Mesenchymal stem cell (in vitro differentiated cells and primary cell): ENCODE data around the gene SLC50A1.

Experiments used
- DNase-seq: peaks from one replicate; pipeline ENCODE4 v3.0.0-alpha.2; 2013
- H2AFZ ChIP-seq: one replicate; pipeline ENCODE4 v1.6.1; 2013; ENCODE audit warnings: low read depth, mild to moderate bottlenecking, control low read depth, inconsistent platforms, low read length, moderate library complexity
- H2AK5ac ChIP-seq: 2 replicates; pipeline ENCODE4 v1.6.1; 2013; ENCODE audit warnings: low read length, moderate library complexity, mild to moderate bottlenecking, inconsistent platforms; ENCODE audit not compliant: severe bottlenecking
- H2BK120ac ChIP-seq: one replicate; pipeline ENCODE4 v1.6.1; 2013; ENCODE audit warnings: low read depth, mild to moderate bottlenecking, inconsistent platforms, low read length, moderate library complexity
- H2BK12ac ChIP-seq, 2 experiments: one replicate each; pipeline ENCODE4 v1.6.1; 2013; ENCODE audit warnings: inconsistent platforms in 2 of 2, low read length in 2 of 2, mild to moderate bottlenecking in 2 of 2, moderate library complexity in 2 of 2, control low read depth in 1 of 2
- H2BK15ac ChIP-seq: one replicate; pipeline ENCODE4 v1.6.1; 2013; ENCODE audit warnings: mild to moderate bottlenecking, low read depth, inconsistent platforms; ENCODE audit not compliant: poor library complexity, severe bottlenecking
- H2BK5ac ChIP-seq: 2 replicates; pipeline ENCODE4 v1.6.1; 2013; ENCODE audit warnings: low read depth, mild to moderate bottlenecking, low read length, control low read depth, inconsistent platforms; ENCODE audit not compliant: poor library complexity, severe bottlenecking
- H3K14ac ChIP-seq, 2 experiments: one replicate each; pipeline ENCODE4 v1.6.1; 2013; ENCODE audit warnings: inconsistent platforms in 2 of 2, low read length in 2 of 2, control low read depth in 1 of 2, mild to moderate bottlenecking in 1 of 2, moderate library complexity in 1 of 2
- H3K18ac ChIP-seq, 2 experiments: one replicate each; pipeline ENCODE4 v1.6.1; 2013; ENCODE audit warnings: inconsistent platforms in 2 of 2, low read length in 2 of 2, control low read depth in 1 of 2, low read depth in 1 of 2, mild to moderate bottlenecking in 1 of 2
- H3K23ac ChIP-seq, 2 experiments: one replicate each; pipeline ENCODE4 v1.6.1; 2013; ENCODE audit warnings: inconsistent platforms in 2 of 2, low read length in 2 of 2, mild to moderate bottlenecking in 2 of 2, moderate library complexity in 2 of 2, control low read depth in 1 of 2
- H3K27ac ChIP-seq: 2 replicates; pipeline ENCODE4 v1.5.1; 2013; ENCODE audit warnings: mild to moderate bottlenecking, moderate library complexity, low read length, control low read depth, inconsistent platforms; ENCODE audit not compliant: poor library complexity, severe bottlenecking
- H3K27me3 ChIP-seq, 2 experiments: 2 replicates each; pipeline versions ENCODE4 v1.6.1 to v1.7.0; 2013; ENCODE audit warnings: low read length in 2 of 2, mild to moderate bottlenecking in 2 of 2, moderate library complexity in 2 of 2, control low read depth in 1 of 2, inconsistent platforms in 1 of 2; ENCODE audit not compliant: control insufficient read depth in 1 of 2, insufficient read depth in 1 of 2
- H3K36me3 ChIP-seq, 2 experiments: 2 replicates each; pipeline versions ENCODE4 v1.6.1 to v1.7.0; 2013; ENCODE audit warnings: low read length in 2 of 2, control low read depth in 1 of 2, inconsistent platforms in 1 of 2, low read depth in 1 of 2, mild to moderate bottlenecking in 1 of 2; ENCODE audit not compliant: insufficient read depth in 2 of 2, control insufficient read depth in 1 of 2
- H3K4ac ChIP-seq, 2 experiments: one replicate each; pipeline ENCODE4 v1.6.1; 2013; ENCODE audit warnings: inconsistent platforms in 2 of 2, low read length in 2 of 2, mild to moderate bottlenecking in 2 of 2, moderate library complexity in 2 of 2, control low read depth in 1 of 2, low read depth in 1 of 2
- H3K4me1 ChIP-seq: 2 replicates; pipeline ENCODE4 v1.6.1; 2013; ENCODE audit warnings: low read depth, low read length, control low read depth; ENCODE audit not compliant: control insufficient read depth, insufficient read depth
- H3K4me2 ChIP-seq: 2 replicates; pipeline ENCODE4 v1.6.1; 2013; ENCODE audit warnings: low read length, mild to moderate bottlenecking, inconsistent platforms; ENCODE audit not compliant: poor library complexity, severe bottlenecking
- H3K4me3 ChIP-seq, 2 experiments: 2 replicates each; pipeline versions ENCODE4 v1.5.1 to v1.7.0; 2013; ENCODE audit warnings: low read length in 2 of 2, mild to moderate bottlenecking in 2 of 2, control low read depth in 1 of 2, low read depth in 1 of 2; ENCODE audit not compliant: insufficient read depth in 1 of 2
- H3K79me1 ChIP-seq: replicated peaks from 2 replicates; pipeline ENCODE4 v1.6.1; 2013; ENCODE audit warnings: mild to moderate bottlenecking, control low read depth, low read length, inconsistent platforms; ENCODE audit not compliant: poor library complexity, severe bottlenecking
- H3K9ac ChIP-seq: 2 replicates; pipeline ENCODE4 v1.7.0; 2013; ENCODE audit warnings: mild to moderate bottlenecking, low read length, moderate library complexity
- H3K9me3 ChIP-seq: 2 replicates; pipeline ENCODE4 v1.7.0; 2013; ENCODE audit warnings: mild to moderate bottlenecking, low read length; ENCODE audit not compliant: control insufficient read depth
- H4K8ac ChIP-seq: one replicate; pipeline ENCODE4 v1.6.1; 2013; ENCODE audit warnings: inconsistent platforms, mild to moderate bottlenecking, low read length, moderate library complexity
- H4K91ac ChIP-seq: one replicate; pipeline ENCODE4 v1.6.1; 2013; ENCODE audit warnings: mild to moderate bottlenecking, low read length, inconsistent platforms
- WGBS: methylation state at CpG from one replicate; pipeline ENCODE4 v1.1.7; 2013; ENCODE audit warnings: mixed read lengths; 5-methylcytosine and 5-hydroxymethylcytosine counted together

SLC50A1 gene

DNA sequence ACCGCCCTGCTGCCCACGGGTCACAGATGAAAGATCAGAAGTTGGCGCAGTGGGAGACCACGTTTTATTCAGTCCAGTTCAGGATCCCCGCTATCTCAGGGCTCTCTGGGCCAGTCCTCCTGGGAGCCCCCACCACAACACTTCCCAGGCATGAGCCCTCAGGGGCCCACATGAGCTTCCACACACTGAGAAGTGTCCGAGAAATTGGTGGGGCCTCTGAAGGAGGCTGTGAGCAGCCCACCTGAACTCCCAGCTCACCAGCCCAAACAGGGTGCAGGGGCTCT, 50.1 kb downstream of the SLC50A1 start:
- H3K27ac ChIP-seq: no peak overlapping the region
- peaks cover 16 to 39% of the 10 kb centered on the region in 2 experiments for H3K36me3 ChIP-seq
- no peak overlapping the region for H2BK5ac ChIP-seq
- no peak for DNase-seq
- H3K4me2 ChIP-seq: no peak overlapping the region
- H3K9me3 ChIP-seq: no peaks in the 10 kb centered on the region
- H2BK120ac ChIP-seq: no peak overlapping the region
- no peak overlapping the region for H3K4ac ChIP-seq
- no peak overlapping the region for H2BK15ac ChIP-seq
- no peak overlapping the region for H3K9ac ChIP-seq
- peaks cover 19% of the 10 kb centered on the region for H3K4me1 ChIP-seq
- 77% methylated on average over 6 of the region's 6 CpGs for WGBS
- no peak overlapping the region for H2BK12ac ChIP-seq
- H4K91ac ChIP-seq: no peak overlapping the region
- H4K8ac ChIP-seq: no peak overlapping the region
- no peak overlapping the region for H2AK5ac ChIP-seq
- H3K14ac ChIP-seq: no peak overlapping the region
- H3K18ac ChIP-seq: no peak overlapping the region
- no peak overlapping the region for H3K23ac ChIP-seq
- H3K27me3 ChIP-seq: no peaks in the 10 kb centered on the region
- H3K79me1 ChIP-seq: no peaks in the 10 kb centered on the region
- no peak overlapping the region for H2AFZ ChIP-seq
- H3K4me3 ChIP-seq: no peak overlapping the region

DNA sequence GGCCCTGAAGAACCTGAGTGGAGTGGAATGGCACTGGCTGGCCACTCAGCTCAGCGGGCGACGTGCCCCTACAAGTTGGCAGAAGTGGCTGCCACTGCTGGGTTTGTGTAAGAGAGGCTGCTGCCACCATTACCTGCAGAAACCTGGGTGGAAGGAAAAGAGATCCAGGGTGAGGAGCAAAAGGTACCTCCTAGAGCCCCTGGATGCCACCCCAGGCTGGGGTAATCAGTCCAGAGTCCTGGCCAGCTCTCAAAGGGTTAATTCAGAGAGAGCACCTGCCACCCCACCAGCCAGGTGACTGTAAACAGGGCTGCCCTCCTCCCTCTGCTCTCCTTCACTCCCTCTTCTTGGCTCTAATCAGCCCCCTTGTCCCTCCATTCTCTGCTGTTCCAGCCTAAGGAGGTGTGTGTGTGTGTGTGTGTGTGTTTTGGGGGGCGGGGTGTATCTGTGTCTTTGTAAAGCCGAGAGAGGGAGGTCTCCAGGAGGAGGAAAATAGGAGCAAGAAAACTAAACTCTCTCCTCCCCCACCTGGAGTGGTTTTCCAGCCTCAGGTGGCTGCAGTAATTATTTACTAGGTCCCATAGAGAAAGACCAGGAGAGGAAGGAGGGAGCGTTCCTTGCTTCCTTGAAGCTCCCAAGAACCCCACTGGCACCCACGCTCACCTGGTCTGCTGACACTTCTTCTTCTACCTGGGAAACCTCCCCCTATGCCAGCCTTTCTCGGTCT, 50.6 kb downstream of the SLC50A1 start:
- Histone ChIP-seq H3K27ac (no peak overlapping the region), H4K91ac (no peak overlapping the region), H3K9ac (no peak overlapping the region), H3K4me1 (peaks cover 19% of the 10 kb centered on the region), H2BK5ac (no peak overlapping the region), H2BK120ac (no peak overlapping the region), H3K4ac (no peak overlapping the region), H3K27me3 (no peaks in the 10 kb centered on the region), H2BK12ac (no peak overlapping the region), H2BK15ac (no peak overlapping the region), H3K18ac (no peak overlapping the region), H2AK5ac (no peak overlapping the region), H3K9me3 (no peaks in the 10 kb centered on the region), H2AFZ (no peak overlapping the region), H3K79me1 (no peaks in the 10 kb centered on the region), H3K4me2 (no peak overlapping the region), H4K8ac (no peak overlapping the region), H3K23ac (no peak overlapping the region), H3K14ac (no peak overlapping the region), H3K36me3 (peaks cover 14 to 38% of the 10 kb centered on the region in 2 experiments), H3K4me3 (no peak overlapping the region)
- WGBS: 89% methylated on average over 6 of the region's 8 CpGs
- DNase-seq: no peak

DNA sequence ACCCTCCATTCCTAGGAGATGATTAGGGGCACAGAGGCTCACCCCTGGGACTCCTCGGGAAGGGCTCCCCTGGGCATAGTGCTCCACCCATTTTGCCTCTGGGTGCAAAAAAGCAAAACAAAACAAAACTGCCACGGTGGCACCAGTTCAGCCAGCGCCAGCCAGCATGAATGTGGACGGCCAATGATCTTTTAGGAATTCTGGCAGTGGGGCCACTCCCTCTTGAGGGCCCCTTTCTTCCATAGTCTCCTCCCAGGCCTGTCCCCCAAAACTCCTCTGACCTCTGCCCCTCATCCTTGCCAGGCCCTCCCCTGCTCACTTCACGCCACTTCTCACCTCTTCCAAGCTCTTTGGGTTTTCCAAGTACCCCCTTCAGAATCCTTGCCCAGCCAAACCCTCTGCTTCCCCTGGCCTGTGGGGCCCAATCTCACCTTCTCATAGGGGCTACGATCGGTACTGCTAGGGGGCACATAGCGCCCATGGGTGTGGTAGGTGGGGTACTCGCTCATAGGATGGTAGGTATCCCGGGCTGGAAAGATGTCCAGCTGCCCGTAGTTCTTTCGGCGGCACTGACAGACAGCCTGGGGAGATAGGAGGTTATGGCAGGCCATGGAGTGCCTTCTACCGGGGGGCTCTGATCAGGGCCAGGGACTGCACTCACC, 51.3 kb downstream of the SLC50A1 start:
- H2BK5ac ChIP-seq: no peak overlapping the region
- DNase-seq: no peak
- H3K79me1 ChIP-seq: no peaks in the 10 kb centered on the region
- H3K14ac ChIP-seq: no peak overlapping the region
- H3K4me1 ChIP-seq: peaks cover 19% of the 10 kb centered on the region
- no peak overlapping the region for H3K18ac ChIP-seq
- H3K4me2 ChIP-seq: no peak overlapping the region
- H3K23ac ChIP-seq: no peak overlapping the region
- no peak overlapping the region for H3K27ac ChIP-seq
- no peak overlapping the region for H4K8ac ChIP-seq
- no peak overlapping the region for H2BK12ac ChIP-seq
- no peak overlapping the region for H2AK5ac ChIP-seq
- no peak overlapping the region for H2BK15ac ChIP-seq
- peaks cover 8 to 31% of the 10 kb centered on the region in 2 experiments for H3K36me3 ChIP-seq
- H2AFZ ChIP-seq: no peak overlapping the region
- H3K4me3 ChIP-seq: no peak overlapping the region
- no peak overlapping the region for H2BK120ac ChIP-seq
- H4K91ac ChIP-seq: no peak overlapping the region
- H3K9ac ChIP-seq: no peak overlapping the region
- H3K27me3 ChIP-seq: no peaks in the 10 kb centered on the region
- WGBS: 82% methylated on average over 14 of the region's 14 CpGs
- H3K9me3 ChIP-seq: no peaks in the 10 kb centered on the region
- H3K4ac ChIP-seq: no peak overlapping the region

DNA sequence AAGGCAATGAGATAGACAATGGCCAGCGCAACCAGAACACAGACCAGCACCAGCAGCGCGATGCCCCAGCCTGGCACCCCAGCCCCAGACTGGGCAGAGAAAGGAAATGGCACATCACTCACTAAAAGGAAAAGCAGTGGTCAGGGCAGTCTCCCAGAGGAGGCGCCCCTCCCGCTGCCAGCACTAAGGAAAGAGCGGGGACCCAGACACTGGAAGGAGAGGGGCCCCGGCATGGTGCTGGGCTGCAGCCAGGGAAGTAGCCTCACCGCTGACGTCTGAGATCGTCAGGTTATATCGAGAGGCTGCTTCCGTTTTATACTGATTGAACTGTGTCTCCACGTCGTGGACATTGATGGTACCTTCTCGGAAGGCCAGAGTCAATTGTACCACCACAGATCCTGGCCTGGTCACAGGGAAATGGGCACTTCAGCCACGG, 51.8 kb downstream of the SLC50A1 start:
- H3K9me3 ChIP-seq: no peaks in the 10 kb centered on the region
- no peak overlapping the region for H2AFZ ChIP-seq
- peaks cover 20% of the 10 kb centered on the region for H3K4me1 ChIP-seq
- H2BK5ac ChIP-seq: no peak overlapping the region
- no peak overlapping the region for H4K8ac ChIP-seq
- DNase-seq: no peak
- no peak overlapping the region for H2AK5ac ChIP-seq
- no peak overlapping the region for H3K4me2 ChIP-seq
- no peak overlapping the region for H3K9ac ChIP-seq
- no peak overlapping the region for H4K91ac ChIP-seq
- H3K36me3 ChIP-seq: peaks cover 8 to 26% of the 10 kb centered on the region in 2 experiments
- no peak overlapping the region for H2BK15ac ChIP-seq
- H3K18ac ChIP-seq: no peak overlapping the region
- no peak overlapping the region for H3K27ac ChIP-seq
- H2BK120ac ChIP-seq: no peak overlapping the region
- no peak overlapping the region for H3K4ac ChIP-seq
- no peak overlapping the region for H3K23ac ChIP-seq
- 88% methylated on average over 16 of the region's 16 CpGs for WGBS
- H3K27me3 ChIP-seq: no peaks in the 10 kb centered on the region
- H3K4me3 ChIP-seq: no peak overlapping the region
- no peaks in the 10 kb centered on the region for H3K79me1 ChIP-seq
- no peak overlapping the region for H3K14ac ChIP-seq
- H2BK12ac ChIP-seq: no peak overlapping the region
